Measurements from ENCODE around the gene PHLDA3.

The PHLDA3 gene

DNA sequence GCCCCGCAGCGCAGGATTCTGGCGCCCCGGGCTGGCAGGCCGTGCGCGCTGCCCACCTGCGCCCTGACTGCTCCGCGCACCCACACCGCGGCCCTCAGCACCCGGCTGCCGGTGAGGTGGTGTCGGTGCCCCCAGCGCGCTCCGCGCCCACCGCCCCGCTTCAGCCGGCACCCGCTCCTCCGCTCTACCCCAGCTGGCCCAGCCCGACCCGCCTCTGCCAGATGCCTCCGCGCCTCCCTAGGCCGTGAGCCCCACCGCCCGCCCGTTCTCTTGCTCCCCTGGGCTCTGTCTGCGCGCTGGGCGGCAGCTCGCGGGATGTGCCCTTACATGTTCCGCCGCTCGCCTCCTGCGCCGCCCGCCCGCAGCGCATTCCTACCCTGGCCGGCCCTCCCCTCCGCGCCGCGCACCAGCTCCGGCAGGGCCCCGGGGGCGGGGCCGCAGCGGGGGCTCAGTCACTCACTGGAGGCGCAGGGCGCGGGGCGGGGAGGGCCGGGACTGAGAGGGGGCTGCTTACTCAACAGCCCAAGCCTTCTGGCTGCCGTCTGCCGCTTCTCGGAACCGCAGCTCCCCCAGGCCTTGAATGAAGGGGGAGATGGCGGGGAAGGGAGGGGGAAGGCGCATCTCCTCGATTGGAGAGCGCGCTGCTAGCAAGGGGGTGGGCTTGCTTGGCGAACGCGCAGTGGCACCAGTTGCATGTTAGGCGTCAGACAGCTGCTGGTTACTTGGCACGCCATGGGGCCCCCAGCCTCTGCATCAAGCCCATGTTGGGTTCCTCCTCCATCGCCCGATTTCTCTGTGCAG is at the start of gene PHLDA3:
TSS of gene PHLDA3 (minus strand) at position 345 of the 801 bp plus-strand sequence. CDS start 402 bp downstream, outside the sequence.
- peak; percentile 62 for DNase-seq

- DNase-seq: no peak
These were observed 49.1 kb upstream of the PHLDA3 start for GRCh38 chr1:201518071-201518470.

DNA sequence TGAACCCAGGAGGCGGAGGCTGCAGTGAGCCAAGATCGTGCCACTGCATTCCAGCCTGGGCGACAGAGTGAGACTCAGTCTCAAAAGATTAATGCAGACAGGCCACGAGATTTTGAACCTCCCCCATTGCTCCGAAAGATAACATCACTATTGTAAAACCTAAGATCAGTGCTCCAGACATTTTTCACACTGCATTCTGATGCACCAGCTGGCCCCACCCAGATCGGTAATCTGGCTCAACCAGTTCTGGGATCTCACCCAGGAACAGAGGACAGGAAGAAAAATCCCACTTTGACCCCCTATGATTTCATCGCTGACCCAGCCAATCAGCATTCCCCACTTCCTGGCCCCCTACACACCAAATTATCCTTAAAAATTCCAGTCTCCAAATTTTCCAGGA is 48.6 kb upstream of the PHLDA3 start:
- DNase-seq: no peak

DNA sequence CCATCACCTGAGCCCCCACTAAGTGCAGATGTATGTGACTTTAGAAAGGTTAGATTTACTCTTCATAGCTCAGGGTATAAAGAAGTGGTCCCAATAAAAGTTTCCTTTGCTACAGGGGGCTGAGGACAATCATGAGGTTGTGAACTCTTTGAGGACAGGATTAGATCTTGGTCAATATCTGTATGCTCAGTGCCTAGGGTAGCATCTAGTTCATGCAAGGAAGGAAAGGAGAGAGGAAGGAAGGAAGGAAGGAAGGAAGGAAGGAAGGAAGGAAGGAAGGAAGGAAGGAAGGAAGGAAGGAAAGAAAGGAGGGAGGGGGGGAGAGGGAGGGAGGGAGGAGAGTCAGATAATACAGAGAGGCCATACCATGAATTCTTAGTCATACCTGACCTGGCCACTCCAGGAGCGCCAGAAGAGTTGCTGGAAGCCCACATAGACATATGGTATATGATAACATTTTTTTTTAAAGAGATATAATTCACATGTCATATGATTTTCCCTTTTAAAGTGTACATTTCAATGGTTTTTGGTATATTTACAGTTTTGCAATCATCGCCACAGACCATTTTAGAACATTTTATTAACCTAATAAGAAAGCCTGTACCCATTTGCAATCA is 47.6 kb upstream of the PHLDA3 start:
- DNase-seq: no peak

DNA sequence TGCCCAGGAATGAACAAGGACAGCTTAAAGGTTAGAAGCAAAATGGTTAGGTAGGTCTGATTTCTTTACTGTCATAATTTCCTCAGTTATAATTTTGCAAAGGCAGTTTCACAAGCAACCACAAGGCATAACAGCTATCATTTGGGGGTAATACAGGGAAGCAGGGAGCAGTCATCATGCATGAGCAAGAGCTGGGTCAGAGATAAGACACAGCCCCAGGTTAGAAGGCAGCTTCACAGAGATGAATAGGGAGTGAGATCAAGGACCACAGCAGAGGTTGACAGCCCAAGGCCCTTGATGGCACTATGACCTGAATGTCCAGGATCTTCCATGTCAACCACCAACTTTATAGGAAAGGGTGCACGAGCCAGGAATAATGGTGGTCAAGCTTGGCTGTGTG is 46.9 kb upstream of the PHLDA3 start:
- DNase-seq: no peak

- no peak for DNase-seq
These were observed 46.2 kb upstream of the PHLDA3 start for GRCh38 chr1:201515062-201515750.

- no peak for DNase-seq
These were observed 45.5 kb upstream of the PHLDA3 start for GRCh38 chr1:201514466-201514865.

DNA sequence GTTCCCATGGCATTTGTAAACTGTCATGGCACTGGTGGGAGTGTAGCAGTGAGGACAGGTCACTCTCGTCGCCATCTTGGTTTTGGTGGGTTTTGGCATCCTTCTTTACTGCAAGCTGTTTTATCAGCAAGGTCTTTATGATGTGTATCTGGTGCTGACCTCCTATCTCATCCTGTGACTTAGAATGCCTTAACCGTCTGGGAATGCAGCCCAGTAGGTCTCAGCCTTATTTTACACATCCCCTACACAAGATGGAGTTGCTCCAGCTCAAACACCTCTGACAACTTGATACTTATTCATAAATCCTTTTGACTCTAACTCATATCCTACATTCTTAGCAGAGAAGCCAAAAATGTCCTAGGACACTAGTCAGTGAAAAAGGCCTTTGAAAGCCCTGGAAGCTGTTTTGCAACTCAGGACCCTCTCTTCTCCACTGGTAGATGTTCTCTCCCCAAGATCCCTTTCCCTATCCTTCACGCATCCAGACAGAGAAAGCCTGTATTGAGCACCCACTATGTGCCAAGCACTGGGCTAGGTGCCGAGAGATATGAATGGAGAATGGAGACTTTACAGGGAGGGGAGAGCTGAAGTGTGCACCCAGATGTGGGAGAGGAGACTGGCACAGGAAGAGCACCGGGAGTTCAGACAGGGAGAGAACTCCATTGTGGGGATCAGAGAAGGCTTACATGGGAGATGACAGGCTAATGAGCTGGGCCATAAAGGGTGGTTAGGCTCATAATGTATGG is 44.7 kb upstream of the PHLDA3 start:
- no peak for DNase-seq

- no peak for DNase-seq
These were observed 43.1 kb upstream of the PHLDA3 start for GRCh38 chr1:201511941-201512539.

DNA sequence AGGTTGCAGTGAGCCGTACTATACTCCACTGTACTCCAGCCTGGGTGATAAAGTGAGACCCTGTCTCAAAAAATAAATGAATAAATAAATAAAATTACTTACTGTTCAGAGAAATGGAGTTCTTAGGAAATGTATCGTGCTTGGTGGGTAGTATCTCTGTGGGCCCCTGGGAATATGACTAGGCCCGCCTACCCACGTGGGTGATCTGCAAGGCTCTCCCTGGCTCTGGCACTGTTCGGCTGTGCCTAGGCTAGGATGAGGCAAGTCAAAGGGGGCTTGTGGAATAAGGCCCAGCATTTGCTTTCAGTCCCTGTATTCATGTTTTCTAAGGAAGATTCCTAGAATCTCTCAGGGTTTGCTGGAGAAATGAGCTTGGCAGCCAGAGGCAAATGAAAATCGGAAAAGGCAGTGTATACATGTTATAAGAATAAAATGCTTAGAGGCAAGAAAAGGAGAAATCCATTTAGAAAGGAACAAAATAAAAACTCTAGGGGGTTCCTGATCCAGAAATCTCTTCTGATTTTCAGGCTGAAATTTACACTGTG is 42.5 kb upstream of the PHLDA3 start:
- DNase-seq: no peak

DNA sequence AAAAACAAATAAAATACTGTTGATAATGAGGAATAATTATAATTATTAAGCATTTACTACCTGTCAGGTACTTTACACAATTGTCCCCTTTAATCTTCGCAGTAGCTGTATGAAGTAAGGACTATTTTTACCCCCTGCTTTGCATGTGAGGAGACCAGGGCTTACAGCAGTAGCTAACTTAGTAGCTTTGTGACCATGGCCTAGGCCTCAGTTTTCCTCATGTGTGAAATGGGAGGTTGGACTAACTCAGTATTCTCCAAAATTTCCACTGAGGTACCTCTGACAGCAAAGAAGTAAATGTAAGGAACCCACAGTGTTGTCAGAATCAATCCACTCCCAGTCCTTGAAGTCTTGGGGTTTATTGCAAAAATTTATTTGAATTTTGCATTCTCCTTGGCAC is 41.7 kb upstream of the PHLDA3 start:
- no peak for DNase-seq

DNA sequence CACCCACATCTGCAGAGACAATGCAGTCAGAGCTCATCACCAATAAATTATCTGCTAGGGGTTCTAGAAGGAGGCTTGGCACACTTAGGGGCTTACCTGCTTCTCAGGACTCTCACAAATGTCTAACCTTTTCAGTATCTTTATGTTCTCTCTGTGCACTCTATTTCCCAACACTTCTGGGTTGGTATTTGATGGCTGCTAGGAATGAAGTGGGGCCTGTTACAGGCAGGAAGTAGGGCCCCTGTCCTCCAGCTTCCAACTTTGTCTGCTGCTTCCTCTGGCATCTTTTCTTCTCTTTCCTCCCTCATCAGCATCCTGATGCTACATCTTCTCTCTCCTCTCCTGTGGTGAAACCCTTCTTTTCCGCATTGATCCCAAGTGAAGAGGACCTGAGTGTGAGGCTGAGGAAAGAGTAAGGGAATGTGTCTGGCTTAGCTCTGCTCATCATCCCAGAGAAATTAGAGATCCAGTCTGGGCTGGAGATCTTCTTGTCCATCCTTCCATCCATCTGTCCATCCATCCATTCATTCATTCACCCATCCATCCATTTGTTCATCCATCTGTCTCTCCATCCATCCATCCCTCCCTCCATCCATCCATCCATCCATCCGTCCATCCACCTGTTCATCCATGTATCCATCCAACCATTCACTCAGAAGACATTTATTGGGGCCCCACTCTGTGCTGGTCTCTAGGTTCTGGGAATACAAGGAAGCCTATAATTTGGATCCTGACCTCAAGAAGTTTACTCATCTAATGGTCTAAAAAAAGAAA is 40.8 kb upstream of the PHLDA3 start:
- no peak for DNase-seq

- no peak for DNase-seq
These were observed 39.8 kb upstream of the PHLDA3 start for GRCh38 chr1:201508809-201509208.

GRCh38 chr1:201507360-201507675 is 38.3 kb upstream of the PHLDA3 start:
- DNase-seq: no peak

GRCh38 chr1:201506557-201507359 is 37.8 kb upstream of the PHLDA3 start, which contains the start of gene CSRP1:
TSS of gene CSRP1 (minus strand) at chr1:201507123. CDS start at chr1:201496303, 10,820 bp downstream.
- DNase-seq: peak; percentile 85

GRCh38 chr1:201506092-201506491 is 37.1 kb upstream of the PHLDA3 start:
- no peak for DNase-seq

DNA sequence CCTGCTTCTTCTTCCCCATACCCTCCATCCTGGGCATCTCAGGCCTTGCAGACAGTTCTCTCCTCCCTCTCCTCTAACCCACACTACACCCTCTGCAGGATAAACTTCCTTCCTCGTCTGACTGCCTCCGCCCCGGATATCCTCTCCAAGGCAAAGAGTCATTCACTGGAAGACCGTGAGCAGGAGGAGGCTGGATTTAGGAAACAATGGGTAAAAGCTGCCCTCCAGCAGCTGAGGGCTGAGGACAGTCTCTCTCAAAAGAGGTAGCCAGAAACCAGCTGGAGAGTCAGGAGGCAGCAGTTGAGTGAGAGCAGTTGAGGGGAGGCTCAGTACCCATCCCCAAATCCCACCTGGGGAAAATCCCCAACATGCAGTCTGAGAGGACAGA is 36.5 kb upstream of the PHLDA3 start:
- no peak for DNase-seq

- DNase-seq: no peak
These were observed 36.0 kb upstream of the PHLDA3 start for GRCh38 chr1:201504799-201505502.

- DNase-seq: no peak
These were observed 35.2 kb upstream of the PHLDA3 start for GRCh38 chr1:201504179-201504631.

Measured in activated naive CD4-positive, alpha-beta T cell treated with Interleukin-2 at 50 U/mL for 16 hours (primary cell).